H1 (cell line): Measurements from ENCODE around the gene SLFN12L. TPM values are rescaled to one million over a fixed set of nuclear protein-coding genes. Genes with fewer than 3 reads are reported as not detected.

ENCODE experiments used
- CTCF ChIA-PET: fragments of 300-600 bp; sonication (Branson Sonifier 250); formaldehyde crosslinking; loops from one replicate; lab custom pipeline; 2021; ENCODE audit not compliant: partially characterized antibody; lab: Charles Lee
- POLR2A ChIA-PET: fragments of 300-600 bp; sonication (Branson Sonifier 250); formaldehyde crosslinking; loops from one replicate; lab custom pipeline; 2021; ENCODE audit warnings: inconsistent platforms; ENCODE audit not compliant: partially characterized antibody; lab: Charles Lee
- DNase-seq, 2 experiments: peaks; one replicate each; pipeline versions ENCODE4 v3.0.0 to v3.0.0-alpha.2; 2010 to 2022; ENCODE audit warnings: low spot score in 2 of 2, low read depth in 1 of 2, mixed read lengths in 1 of 2
- FAIRE-seq: peaks from 2 replicates; lab custom pipeline; 2011; peaks lifted over from hg19 to GRCh38; lab: Jason Lieb, UNC
- H2AFZ ChIP-seq: 2 replicates; pipeline ENCODE4 v1.8.1; 2012; ENCODE audit warnings: low read length, inconsistent platforms
- H2AK5ac ChIP-seq: 2 replicates; pipeline ENCODE4 v1.6.1; 2013; ENCODE audit warnings: low read depth, low read length
- H2BK120ac ChIP-seq: replicated peaks from 2 replicates; pipeline ENCODE3; 2013; ENCODE audit warnings: low read depth, low read length, inconsistent platforms
- H2BK12ac ChIP-seq: 2 replicates; pipeline ENCODE4 v1.6.1; 2013; ENCODE audit warnings: low read depth, low read length
- H2BK15ac ChIP-seq: 2 replicates; pipeline ENCODE4 v1.6.1; 2013; ENCODE audit warnings: low read length
- H2BK20ac ChIP-seq: 2 replicates; pipeline ENCODE4 v1.6.1; 2013; ENCODE audit warnings: low read length
- H2BK5ac ChIP-seq: 2 replicates; pipeline ENCODE4 v1.6.1; 2013; ENCODE audit warnings: low read depth, low read length
- H3K14ac ChIP-seq: 2 replicates; pipeline ENCODE4 v1.6.1; 2013; ENCODE audit warnings: inconsistent platforms; ENCODE audit not compliant: insufficient read length
- H3K18ac ChIP-seq: 2 replicates; pipeline ENCODE4 v1.6.1; 2013; ENCODE audit warnings: low read length; ENCODE audit errors: extremely low read depth
- H3K23ac ChIP-seq: 2 replicates; pipeline ENCODE4 v1.6.1; 2013; ENCODE audit warnings: inconsistent platforms; ENCODE audit not compliant: insufficient read length
- H3K23me2 ChIP-seq: 2 replicates; pipeline ENCODE4 v1.6.1; 2013; ENCODE audit warnings: low read depth, low read length
- H3K27ac ChIP-seq: 2 replicates; pipeline ENCODE4 v1.6.1; 2011; ENCODE audit warnings: low read depth, low read length, inconsistent platforms
- H3K27me3 ChIP-seq, 4 experiments: replicated peaks in 1 of 4; 1 replicate in 1 of 4; 2 replicates in 3 of 4; pipeline versions ENCODE4 v1.6.1 to v1.8.1; 2011 to 2013; ENCODE audit warnings: low read length in 3 of 4, mild to moderate bottlenecking in 3 of 4, inconsistent platforms in 2 of 4, mixed read lengths in 2 of 4, moderate library complexity in 1 of 4; ENCODE audit not compliant: control insufficient read depth in 3 of 4, insufficient read depth in 3 of 4; ENCODE audit errors: extremely low read depth in 1 of 4
- H3K36me3 ChIP-seq, 4 experiments: 2 replicates each; pipeline versions ENCODE4 v1.6.1 to v1.8.1; 2011 to 2013; ENCODE audit warnings: mild to moderate bottlenecking in 4 of 4, low read length in 3 of 4, moderate library complexity in 2 of 4, control low read depth in 1 of 4, inconsistent platforms in 1 of 4; ENCODE audit not compliant: insufficient read depth in 4 of 4, control insufficient read depth in 2 of 4
- H3K4ac ChIP-seq: replicated peaks from 2 replicates; pipeline ENCODE3; 2013; ENCODE audit warnings: low read length, low read depth, mixed read lengths, inconsistent platforms; ENCODE audit not compliant: insufficient read length
- H3K4me1 ChIP-seq, 4 experiments: replicated peaks in 1 of 4; 1 replicate in 1 of 4; 2 replicates in 3 of 4; pipeline versions ENCODE4 v1.6.1 to v1.8.1; 2011 to 2013; ENCODE audit warnings: low read length in 3 of 4, inconsistent platforms in 2 of 4, mixed read lengths in 1 of 4; ENCODE audit not compliant: insufficient read depth in 4 of 4, control insufficient read depth in 3 of 4
- H3K4me2 ChIP-seq, 2 experiments: 2 replicates each; pipeline versions ENCODE4 v1.6.1 to v1.8.1; 2011 to 2013; ENCODE audit warnings: low read depth in 2 of 2, low read length in 2 of 2, control low read depth in 1 of 2, inconsistent platforms in 1 of 2, mild to moderate bottlenecking in 1 of 2; ENCODE audit not compliant: insufficient read depth in 1 of 2
- H3K4me3 ChIP-seq, 4 experiments: fragments of 200-600, 300-600 bp in 1 of 4; sonication (generic), shearing (Covaris generic), sonication (Bioruptor Twin) in 1 of 4; 2 replicates each; pipeline versions ENCODE4 v1.5.1 to v1.8.1; 2011 to 2016; ENCODE audit warnings: low read length in 4 of 4, low read depth in 3 of 4, control low read depth in 2 of 4, inconsistent platforms in 2 of 4, mild to moderate bottlenecking in 2 of 4, mixed read lengths in 1 of 4, moderate library complexity in 1 of 4; ENCODE audit not compliant: insufficient read depth in 2 of 4; ENCODE audit errors: extremely low read depth in 1 of 4
- H3K56ac ChIP-seq: replicated peaks from 2 replicates; pipeline ENCODE3; 2013; ENCODE audit warnings: low read depth, mild to moderate bottlenecking, mixed read lengths, low read length, inconsistent platforms; ENCODE audit not compliant: insufficient read length
- H3K79me1 ChIP-seq: 2 replicates; pipeline ENCODE4 v1.6.1; 2013; ENCODE audit warnings: low read depth, low read length, control low read depth
- H3K79me2 ChIP-seq, 2 experiments: 2 replicates each; pipeline versions ENCODE4 v1.6.1 to v1.8.1; 2012 to 2013; ENCODE audit warnings: low read length in 2 of 2, mild to moderate bottlenecking in 2 of 2, inconsistent platforms in 1 of 2; ENCODE audit not compliant: insufficient read depth in 2 of 2, control insufficient read depth in 1 of 2
- H3K9ac ChIP-seq, 4 experiments: replicated peaks in 1 of 4; 1 replicate in 1 of 4; 2 replicates in 3 of 4; pipeline versions ENCODE4 v1.6.1 to v1.8.1; 2011 to 2013; ENCODE audit warnings: low read depth in 3 of 4, low read length in 3 of 4, control low read depth in 2 of 4, mild to moderate bottlenecking in 2 of 4, moderate library complexity in 2 of 4, inconsistent platforms in 1 of 4; ENCODE audit errors: extremely low read depth in 1 of 4
- H3K9me3 ChIP-seq, 2 experiments: 2 replicates each; pipeline versions ENCODE4 v1.6.1 to v1.8.1; 2012 to 2013; ENCODE audit warnings: mild to moderate bottlenecking in 2 of 2, moderate library complexity in 2 of 2, control low read depth in 1 of 2, inconsistent platforms in 1 of 2, low read depth in 1 of 2, low read length in 1 of 2, mixed read lengths in 1 of 2; ENCODE audit not compliant: insufficient read depth in 2 of 2
- H4K20me1 ChIP-seq, 2 experiments: replicated peaks in 1 of 2; 2 replicates each; pipeline versions ENCODE3 to v1.8.1; 2011 to 2013; ENCODE audit warnings: inconsistent platforms in 2 of 2, low read length in 2 of 2, mild to moderate bottlenecking in 1 of 2; ENCODE audit not compliant: insufficient read depth in 2 of 2, control insufficient read depth in 1 of 2
- H4K5ac ChIP-seq: 2 replicates; pipeline ENCODE4 v1.6.1; 2013; ENCODE audit warnings: low read length, low read depth, mixed read lengths, inconsistent platforms; ENCODE audit not compliant: insufficient read length
- H4K8ac ChIP-seq: 2 replicates; pipeline ENCODE4 v1.8.0; 2013; ENCODE audit warnings: mild to moderate bottlenecking, moderate library complexity, low read length, inconsistent platforms; ENCODE audit not compliant: insufficient read depth; ENCODE audit errors: extremely low read depth
- H4K91ac ChIP-seq: replicated peaks from 2 replicates; pipeline ENCODE3; 2013; ENCODE audit warnings: low read length, mixed read lengths, inconsistent platforms; ENCODE audit not compliant: insufficient read length
- CHD1 ChIP-seq: IDR thresholded peaks from 2 replicates; pipeline ENCODE4 v1.6.1; 2012; ENCODE audit warnings: low read depth, low read length, improper control_type of control experiment
- GTF2F1 ChIP-seq: IDR thresholded peaks from 2 replicates; pipeline ENCODE4 v1.6.1; 2012; ENCODE audit warnings: low read depth, low read length, improper control_type of control experiment, borderline replicate concordance
- HDAC6 ChIP-seq: IDR thresholded peaks from one replicate; pipeline ENCODE4 v1.7.1; 2012; ENCODE audit warnings: low read depth, mild to moderate bottlenecking, inconsistent platforms, low read length, moderate library complexity
- JUN ChIP-seq: IDR thresholded peaks from 2 replicates; pipeline ENCODE4 v1.6.1; 2011; ENCODE audit warnings: low read depth, mild to moderate bottlenecking, improper control_type of control experiment, low read length
- JUND ChIP-seq: IDR thresholded peaks from 2 replicates; pipeline ENCODE4 v1.6.1; 2011; ENCODE audit warnings: mild to moderate bottlenecking, improper control_type of control experiment, low read length
- MAFK ChIP-seq: IDR thresholded peaks from 2 replicates; pipeline ENCODE4 v1.6.1; 2012; ENCODE audit warnings: low read depth, mild to moderate bottlenecking, improper control_type of control experiment, low read length
- NRF1 ChIP-seq: IDR thresholded peaks from 2 replicates; pipeline ENCODE4 v1.6.1; 2011; ENCODE audit warnings: mild to moderate bottlenecking, low read depth, low read length, improper control_type of control experiment
- POLR2A ChIP-seq, 2 experiments: IDR thresholded peaks; 1 replicate in 1 of 2; 2 replicates in 1 of 2; pipeline ENCODE4 v1.6.1; 2011; ENCODE audit warnings: low read depth in 2 of 2, low read length in 2 of 2, mild to moderate bottlenecking in 2 of 2; ENCODE audit errors: control extremely low read depth in 1 of 2
- RFX5 ChIP-seq: IDR thresholded peaks from 2 replicates; pipeline ENCODE4 v1.6.1; 2011; ENCODE audit warnings: low read depth, low read length, improper control_type of control experiment, borderline replicate concordance
- RXRA ChIP-seq: IDR thresholded peaks from 2 replicates; pipeline ENCODE4 v1.6.1; 2011; ENCODE audit warnings: low read depth, mild to moderate bottlenecking, low read length, moderate library complexity; ENCODE audit not compliant: insufficient read depth
- SIX5 ChIP-seq: IDR thresholded peaks from 2 replicates; pipeline ENCODE4 v1.6.1; 2011; ENCODE audit warnings: mild to moderate bottlenecking, low read depth, low read length
- SP4 ChIP-seq: IDR thresholded peaks from 2 replicates; pipeline ENCODE4 v1.6.1; 2012; ENCODE audit warnings: low read length, inconsistent platforms
- SUZ12 ChIP-seq: fragments of 200-600 bp; sonication (generic); IDR thresholded peaks from 2 replicates; pipeline ENCODE4 v1.6.1; 2012; ENCODE audit warnings: mild to moderate bottlenecking, inconsistent platforms, low read length, moderate library complexity, mixed read lengths
- TBP ChIP-seq: IDR thresholded peaks from 2 replicates; pipeline ENCODE4 v1.6.1; 2011; ENCODE audit warnings: low read depth, low read length, improper control_type of control experiment
- TCF12 ChIP-seq: IDR thresholded peaks from 2 replicates; pipeline ENCODE4 v1.6.1; 2011; ENCODE audit warnings: low read depth, mild to moderate bottlenecking, low read length
- WGBS, 2 experiments: shearing (Covaris generic) in 1 of 2; methylation state at CpG; one replicate each; pipeline versions ENCODE4 v1.1.6 to v1.1.7; 2013 to 2015; ENCODE audit warnings: low lambda C conversion rate in 2 of 2, mixed read lengths in 2 of 2, inconsistent platforms in 1 of 2, low coverage in 1 of 2, missing lambda C conversion rate in 1 of 2; ENCODE audit not compliant: insufficient replicate concordance in 2 of 2, insufficient coverage in 1 of 2, insufficient read length in 1 of 2; ENCODE audit errors: extremely low coverage in 1 of 2, missing lambda C conversion rate in 1 of 2; 5-methylcytosine and 5-hydroxymethylcytosine counted together
- polyA plus RNA-seq, 7 experiments: library from polyadenylated mRNA; depleted of rRNA in 3 of 7; stranded (reverse) in 5 of 7; unstranded in 2 of 7; fragments of >200 nt in 5 of 7; fragments of 200-250 nt in 2 of 7; gene quantifications; 1 replicate in 5 of 7; 2 replicates in 1 of 7; 4 replicates in 1 of 7; pipeline versions ENCODE4 v1.2.1 to v1.2.3, GENCODE V29; 2011 to 2013; ENCODE audit warnings: missing spikeins in 2 of 7, mixed read lengths in 2 of 7
- total RNA-seq: library from RNA; stranded (reverse); fragmentation: NEBNext Ultra II Directional; extraction: Animal tissue kit (Norgen Biotek cat#: 25700); gene quantifications from 2 replicates; pipeline ENCODE4 v1.2.1, GENCODE V29; 2021
- TF ChIP-seq, protein P1 (sequence below): IDR thresholded peaks from 2 replicates; pipeline ENCODE4 v1.6.1; 2012; ENCODE audit warnings: inconsistent platforms

The SLFN12L gene
- total and polyA plus RNA-seq, 2 of the 8 experiments (the other 6 are each of a cell fraction or from before 2014, with no cell fraction given) = not detected

DNA sequence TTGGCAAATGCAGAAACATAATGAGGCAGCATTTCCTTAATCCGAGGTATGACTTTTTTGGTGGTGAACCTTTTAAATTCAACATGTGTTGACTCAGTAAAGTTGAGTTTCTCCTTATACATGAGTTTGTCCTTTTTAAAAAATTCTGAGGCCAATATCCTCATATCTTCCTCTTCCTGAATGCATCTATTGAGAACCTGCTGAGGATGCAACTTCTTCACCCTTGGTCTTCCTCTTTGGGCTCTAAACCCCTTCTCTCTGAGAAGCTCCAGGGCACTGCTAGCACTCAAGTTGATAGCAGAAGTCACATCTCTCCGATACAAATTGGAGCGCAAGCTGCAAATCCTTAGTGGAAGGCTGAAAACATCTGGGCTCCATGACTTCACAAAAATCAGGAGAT lies 19.9 kb upstream of the SLFN12L start:
- H3K18ac ChIP-seq = no peak overlapping the region
- H3K4me2 ChIP-seq = no peak overlapping the region
- FAIRE-seq (no peak), DNase-seq (no peak)
- no peak overlapping the region for H3K4ac ChIP-seq
- no peaks in the 10 kb centered on the region for H3K79me2 ChIP-seq
- no peak overlapping the region for H2BK12ac ChIP-seq
- no peak overlapping the region for H3K4me3 ChIP-seq
- H4K5ac ChIP-seq = no peak overlapping the region
- WGBS, 2 experiments = 93% methylated on average over 3 of the region's 3 CpGs; no CpG with 5 or more reads in 1 of the 2 experiments
- H2AFZ ChIP-seq = no peak overlapping the region
- no peak overlapping the region for H3K56ac ChIP-seq
- no peaks in the 10 kb centered on the region for H3K27me3 ChIP-seq
- CTCF ChIA-PET = interaction anchor here (0.9 to 1.2 kb wide), 2 partner anchors 38 to 40 kb away, joined by 3 read pairs; no protein-coding TSS in a partner anchor
- no peak overlapping the region for H4K8ac ChIP-seq
- no peak overlapping the region for H3K14ac ChIP-seq
- H4K20me1 ChIP-seq = no peaks in the 10 kb centered on the region
- POLR2A ChIA-PET = no interaction called here
- H3K9me3 ChIP-seq = no peaks in the 10 kb centered on the region
- H3K9ac ChIP-seq = no peak overlapping the region
- no peak overlapping the region for H2BK20ac ChIP-seq
- H3K4me1 ChIP-seq = no peaks in the 10 kb centered on the region
- H3K27ac ChIP-seq = no peak overlapping the region
- no peak overlapping the region for H2AK5ac ChIP-seq
- H3K23ac ChIP-seq = no peak overlapping the region
- no peak overlapping the region for H2BK5ac ChIP-seq
- no peak overlapping the region for H2BK120ac ChIP-seq
- no peaks in the 10 kb centered on the region for H3K79me1 ChIP-seq
- no peak overlapping the region for H4K91ac ChIP-seq
- no peaks in the 10 kb centered on the region for H3K36me3 ChIP-seq
- H2BK15ac ChIP-seq = no peak overlapping the region
- H3K23me2 ChIP-seq = no peaks in the 10 kb centered on the region
- TF ChIP-seq POLR2A (IDR thresholded peaks at IDR 0.05; ENCODE audit: control extremely low read depth in 1 of 2, low read depth in 2 of 2, low read length in 2 of 2) = no peak
- TF ChIP-seq NRF1 = no peak
- TF ChIP-seq JUND = no peak
- TF ChIP-seq SP4 = no peak
- TF ChIP-seq CHD1 = no peak
- no peak for TF ChIP-seq SIX5
- TF ChIP-seq SUZ12 = no peak
- no peak for TF ChIP-seq RXRA
- no peak for TF ChIP-seq TBP
- no peak for TF ChIP-seq TCF12
- no peak for TF ChIP-seq JUN
- TF ChIP-seq, protein P1, sequence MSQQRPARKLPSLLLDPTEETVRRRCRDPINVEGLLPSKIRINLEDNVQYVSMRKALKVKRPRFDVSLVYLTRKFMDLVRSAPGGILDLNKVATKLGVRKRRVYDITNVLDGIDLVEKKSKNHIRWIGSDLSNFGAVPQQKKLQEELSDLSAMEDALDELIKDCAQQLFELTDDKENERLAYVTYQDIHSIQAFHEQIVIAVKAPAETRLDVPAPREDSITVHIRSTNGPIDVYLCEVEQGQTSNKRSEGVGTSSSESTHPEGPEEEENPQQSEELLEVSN = no peak
- no peak for TF ChIP-seq GTF2F1
- no peak for TF ChIP-seq RFX5
- no peak for TF ChIP-seq HDAC6
- no peak for TF ChIP-seq MAFK
